B cell (primary cell): ENCODE results near the gene ARHGAP26. TPM values are rescaled to one million over a fixed set of nuclear protein-coding genes. Genes with fewer than 3 reads are reported as not detected.

Experiments used
- ATAC-seq: fragments of 200-7000 bp; cut with Tn5 transposase; one replicate; pipeline ENCODE4 v1.10.0; 2021; ENCODE audit warnings: low read depth, mild to moderate bottlenecking, moderate number of reproducible peaks, moderate library complexity
- CTCF ChIA-PET: fragments of 350-600 bp; sonication (Branson Sonifier 250); formaldehyde crosslinking; loops from one replicate; lab custom pipeline; 2021; ENCODE audit warnings: antibody characterized with exemption, inconsistent platforms; lab: Charles Lee
- POLR2A ChIA-PET: fragments of 350-600 bp; sonication (Branson Sonifier 250); formaldehyde crosslinking; loops from one replicate; lab custom pipeline; 2021; ENCODE audit warnings: antibody characterized with exemption; lab: Charles Lee
- DNase-seq: peaks from one replicate; pipeline ENCODE4 v3.0.0; 2013
- H2AFZ ChIP-seq: 2 replicates; pipeline ENCODE4 v1.6.1; 2012; ENCODE audit warnings: mild to moderate bottlenecking, low read depth, low read length; ENCODE audit not compliant: insufficient read depth, poor library complexity, severe bottlenecking
- H3K27ac ChIP-seq, 2 donors: 1 replicate in 1 of 2; 2 replicates in 1 of 2; pipeline ENCODE4 v1.5.1; 2012 to 2013; ENCODE audit warnings: low read length in 2 of 2, mild to moderate bottlenecking in 2 of 2, moderate library complexity in 1 of 2
- H3K27me3 ChIP-seq, 4 experiments: fragments of 200-600 bp in 1 of 4; sonication (generic) in 1 of 4; replicated peaks in 1 of 4; 1 replicate in 2 of 4; 2 replicates in 2 of 4; pipeline versions ENCODE4 v1.6.1 to v1.7.0; 2013 to 2016; ENCODE audit warnings: low read length in 3 of 4, mild to moderate bottlenecking in 2 of 4, mixed read lengths in 1 of 4, moderate library complexity in 1 of 4; ENCODE audit not compliant: insufficient read depth in 4 of 4, control insufficient read depth in 3 of 4; ENCODE audit errors: control extremely low read depth in 1 of 4
- H3K36me3 ChIP-seq, 2 experiments: replicated peaks in 1 of 2; 1 replicate in 1 of 2; 2 replicates in 1 of 2; pipeline versions ENCODE4 v1.6.1 to v1.7.1; 2013; ENCODE audit warnings: low read length in 1 of 2; ENCODE audit not compliant: insufficient read depth in 2 of 2, control insufficient read depth in 1 of 2; ENCODE audit errors: control extremely low read depth in 1 of 2, extremely low read depth in 1 of 2
- H3K4me1 ChIP-seq, 2 donors: fragments of 200-600 bp in 1 of 2; sonication (generic) in 1 of 2; 1 replicate in 1 of 2; 2 replicates in 1 of 2; pipeline versions ENCODE4 v1.5.1 to v1.6.1; 2013 to 2017; ENCODE audit warnings: low read length in 2 of 2; ENCODE audit not compliant: control insufficient read depth in 2 of 2, insufficient read depth in 2 of 2
- H3K4me2 ChIP-seq: replicated peaks from 2 replicates; pipeline ENCODE3; 2012; ENCODE audit warnings: mild to moderate bottlenecking, low read depth, low read length; ENCODE audit not compliant: poor library complexity, severe bottlenecking
- H3K4me3 ChIP-seq, 5 experiments: fragments of 200-600 bp in 1 of 5; sonication (generic) in 1 of 5; 1 replicate in 3 of 5; 2 replicates in 2 of 5; pipeline versions ENCODE4 v1.5.1 to v1.7.0; 2011 to 2016; ENCODE audit warnings: low read length in 4 of 5, mild to moderate bottlenecking in 4 of 5, low read depth in 2 of 5, control low read depth in 1 of 5, moderate library complexity in 1 of 5; ENCODE audit not compliant: insufficient read depth in 1 of 5; ENCODE audit errors: control extremely low read depth in 1 of 5, extremely low read depth in 1 of 5
- H3K79me2 ChIP-seq: fragments of 200-600 bp; sonication (generic); one replicate; pipeline ENCODE4 v1.6.0; 2016; ENCODE audit warnings: low read length; ENCODE audit not compliant: control insufficient read depth, insufficient read depth
- H3K9ac ChIP-seq: fragments of 200-600 bp; sonication (generic); 2 replicates; pipeline ENCODE4 v1.6.1; 2017; ENCODE audit warnings: mild to moderate bottlenecking, low read length, moderate library complexity
- H3K9me3 ChIP-seq, 3 donors: one replicate each; pipeline versions ENCODE4 v1.6.1 to v1.7.1; 2013; ENCODE audit warnings: low read length in 2 of 3; ENCODE audit not compliant: control insufficient read depth in 2 of 3, insufficient read depth in 1 of 3; ENCODE audit errors: control extremely low read depth in 1 of 3
- H4K20me1 ChIP-seq: 2 replicates; pipeline ENCODE4 v1.6.0; 2012; ENCODE audit warnings: mild to moderate bottlenecking, low read length; ENCODE audit not compliant: insufficient read depth, control insufficient read depth, poor library complexity, severe bottlenecking
- H3K27ac Mint-ChIP-seq: one replicate; pipeline ENCODE4 v1.8.0; 2021; ENCODE audit warnings: mixed read lengths
- H3K27me3 Mint-ChIP-seq: one replicate; pipeline ENCODE4 v1.8.0; 2021; ENCODE audit warnings: mixed read lengths
- H3K4me1 Mint-ChIP-seq: one replicate; pipeline ENCODE4 v1.8.0; 2021; ENCODE audit warnings: mixed read lengths
- H3K4me3 Mint-ChIP-seq: one replicate; pipeline ENCODE4 v1.8.0; 2021; ENCODE audit warnings: mixed read lengths
- H3K9me3 Mint-ChIP-seq: one replicate; pipeline ENCODE4 v1.8.0; 2022; ENCODE audit warnings: mixed read lengths; ENCODE audit not compliant: insufficient read depth
- CTCF ChIP-seq: fragments of 200-600 bp; IDR thresholded peaks from one replicate; pipeline ENCODE4 v1.8.0; 2022; ENCODE audit warnings: antibody characterized with exemption, mild to moderate bottlenecking
- EZH2 ChIP-seq: IDR thresholded peaks from 2 replicates; pipeline ENCODE4 v1.6.1; 2012; ENCODE audit warnings: borderline replicate concordance, low read depth, mild to moderate bottlenecking, moderate library complexity, low read length; ENCODE audit not compliant: insufficient read depth, poor library complexity, severe bottlenecking
- WGBS: methylation state at CpG from one replicate; pipeline ENCODE4 v1.1.5; 2013; ENCODE audit warnings: missing lambda C conversion rate; ENCODE audit not compliant: insufficient coverage; 5-methylcytosine and 5-hydroxymethylcytosine counted together
- intact Hi-C: fragments of 100-400 bp; cut with micrococcal nuclease; formaldehyde crosslinking; loops from one replicate; pipeline ENCODE4 v1.10.0; 2022
- polyA plus RNA-seq: library from polyadenylated mRNA; depleted of rRNA; stranded (reverse); fragments of >200 nt; gene quantifications from 2 replicates; pipeline ENCODE4 v1.2.3, GENCODE V29; 2012
- total RNA-seq, 2 donors: library from RNA; stranded (reverse); fragments of 120-200 nt in 1 of 2; gene quantifications; 1 replicate in 1 of 2; 2 replicates in 1 of 2; pipeline versions ENCODE4 v1.2.3 to v1.2.4, GENCODE V29; 2013 to 2022

Gene ARHGAP26
- total and polyA plus RNA-seq, 2 donors (not counting 1 experiment from before 2014, with no cell fraction given), result 1.8 to 22.5 TPM

DNA sequence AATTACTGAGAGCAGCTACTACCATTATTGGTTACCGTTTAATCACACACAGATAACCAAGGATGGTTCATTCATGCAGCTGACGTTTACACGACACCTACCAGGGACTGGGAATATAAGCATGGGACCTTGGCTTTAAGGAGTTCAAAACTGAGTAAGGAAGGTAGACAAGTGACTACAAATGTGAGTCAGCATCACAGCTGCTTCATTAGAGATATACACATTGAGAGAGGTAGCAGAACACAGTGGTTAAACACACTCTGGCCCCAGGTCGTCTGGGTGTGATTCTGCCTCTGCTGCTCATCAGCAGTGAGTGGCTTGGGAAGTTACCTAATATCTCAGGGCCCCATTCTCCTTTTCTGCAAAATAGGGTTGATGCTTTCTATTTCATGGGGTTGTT, 364.7 kb downstream of the ARHGAP26 start:
- Mint-ChIP-seq H3K4me1 (peaks cover 6% of the 10 kb centered on the region), H3K27ac (no peak overlapping the region), H3K27me3 (no peaks in the 10 kb centered on the region), H3K9me3 (no peaks in the 10 kb centered on the region), H3K4me3 (no peak overlapping the region)
- ChIA-PET POLR2A (no interaction called here), CTCF (no interaction called here)
- WGBS, result 60% methylated on average over 1 of the region's 4 CpGs
- TF ChIP-seq CTCF (no peak), EZH2 (no peak)
- Histone ChIP-seq H4K20me1 (no peaks in the 10 kb centered on the region), H3K36me3 (peaks cover 0 to 3% of the 10 kb centered on the region in 2 experiments), H3K4me1 (no peaks in the 10 kb centered on the region), H3K9me3 (no peaks in the 10 kb centered on the region), H2AFZ (no peak overlapping the region), H3K4me2 (no peak overlapping the region), H3K27ac (no peak overlapping the region), H3K27me3 (no peaks in the 10 kb centered on the region), H3K4me3 (no peak overlapping the region), H3K79me2 (no peaks in the 10 kb centered on the region), H3K9ac (no peak overlapping the region)
- intact Hi-C loops, result no loop called here
- no peak for DNase-seq
- ATAC-seq, result no peak

DNA sequence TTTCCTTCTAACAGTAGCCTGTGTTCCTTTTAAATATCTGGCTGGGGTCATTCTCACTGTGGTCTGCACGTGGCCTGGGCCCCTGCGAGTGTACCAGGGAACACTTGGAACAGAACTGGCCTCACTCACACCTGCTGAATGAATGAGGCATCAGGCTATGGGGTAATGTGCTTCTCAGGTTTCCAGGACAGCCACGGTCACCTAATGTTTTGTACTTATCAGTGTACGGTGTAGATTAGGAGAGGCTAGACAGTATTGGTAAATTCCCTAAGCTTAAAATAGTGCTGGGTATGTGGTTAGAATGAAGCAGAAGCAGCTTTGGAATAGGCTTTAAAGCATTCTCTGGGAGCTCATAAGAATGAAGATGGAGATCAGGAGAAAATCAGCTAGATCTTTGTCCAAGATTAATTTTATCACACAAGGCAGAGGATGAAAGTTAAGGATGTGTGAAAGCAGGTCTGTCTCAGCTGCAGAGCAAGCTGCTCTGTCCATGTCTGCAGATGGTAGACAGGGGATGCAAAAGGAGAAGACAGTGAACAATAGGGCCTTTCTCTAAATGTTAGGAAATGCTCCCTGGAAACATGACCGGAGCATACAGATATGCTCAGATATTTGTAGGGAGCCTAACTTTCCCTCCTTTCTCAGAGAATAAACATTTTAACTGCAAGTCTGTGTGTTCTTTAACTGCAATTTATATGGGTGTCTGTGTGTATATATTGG, 365.8 kb downstream of the ARHGAP26 start:
- H3K79me2 ChIP-seq, result no peaks in the 10 kb centered on the region
- no peak overlapping the region for H3K4me3 ChIP-seq
- Mint-ChIP-seq H3K27me3 (no peaks in the 10 kb centered on the region), H3K4me3 (no peak overlapping the region), H3K27ac (no peak overlapping the region), H3K9me3 (no peaks in the 10 kb centered on the region), H3K4me1 (peaks cover 2% of the 10 kb centered on the region)
- ChIA-PET CTCF (interaction anchor here (0.8 kb wide), 1 partner anchor 8 kb away, joined by 3 read pairs; no protein-coding TSS in a partner anchor), POLR2A (no interaction called here)
- WGBS, result 100% methylated on average over 2 of the region's 5 CpGs
- no peaks in the 10 kb centered on the region for H3K4me1 ChIP-seq
- ATAC-seq, result no peak
- no peaks in the 10 kb centered on the region for H4K20me1 ChIP-seq
- H3K27me3 ChIP-seq, result no peaks in the 10 kb centered on the region
- no peak overlapping the region for H3K27ac ChIP-seq
- intact Hi-C loops, result no loop called here
- no peak overlapping the region for H3K9ac ChIP-seq
- no peaks in the 10 kb centered on the region for H3K9me3 ChIP-seq
- TF ChIP-seq EZH2, result no peak
- no peak for TF ChIP-seq CTCF
- H2AFZ ChIP-seq, result no peak overlapping the region
- H3K4me2 ChIP-seq, result no peak overlapping the region
- H3K36me3 ChIP-seq, result peaks cover 0 to 3% of the 10 kb centered on the region in 2 experiments
- no peak for DNase-seq
